GM23338 (cell line): ENCODE measurements around the gene GRWD1. TPM values are rescaled to one million over a fixed set of nuclear protein-coding genes. Genes with fewer than 3 reads are reported as not detected.

Source experiments
- ATAC-seq: fragments of 200-7000 bp; cut with Tn5 transposase; 3 replicates; pipeline ENCODE4 v1.9.1; 2020
- DNase-seq: peaks from one replicate; pipeline ENCODE4 v3.0.0-alpha.2; 2015; ENCODE audit warnings: low spot score
- H2AFZ ChIP-seq: fragments of 200-600 bp; sonication (generic); 2 replicates; pipeline ENCODE4 v1.8.0; 2016; ENCODE audit warnings: antibody characterized with exemption, mild to moderate bottlenecking, moderate library complexity
- H3F3A ChIP-seq: fragments of 200-600 bp; sonication (generic); replicated peaks from 2 replicates; pipeline ENCODE4 v1.8.0; 2017; ENCODE audit warnings: antibody characterized with exemption, mixed run types, low read depth
- H3K27ac ChIP-seq: fragments of 200-600 bp; sonication (generic); 2 replicates; pipeline ENCODE4 v1.6.1; 2016; ENCODE audit warnings: low read depth
- H3K27me3 ChIP-seq: fragments of 200-600 bp; sonication (generic); 2 replicates; pipeline ENCODE4 v1.8.0; 2016; ENCODE audit warnings: mild to moderate bottlenecking, mixed run types, moderate library complexity; ENCODE audit not compliant: insufficient read depth
- H3K36me3 ChIP-seq: fragments of 200-600 bp; sonication (generic); 2 replicates; pipeline ENCODE4 v1.8.0; 2016; ENCODE audit warnings: mild to moderate bottlenecking; ENCODE audit not compliant: insufficient read depth
- H3K4me1 ChIP-seq: fragments of 200-600 bp; sonication (generic); 2 replicates; pipeline ENCODE4 v1.8.0; 2016; ENCODE audit warnings: mild to moderate bottlenecking, moderate library complexity; ENCODE audit not compliant: insufficient read depth
- H3K4me2 ChIP-seq: fragments of 200-600 bp; sonication (generic); 2 replicates; pipeline ENCODE4 v1.7.1; 2017; ENCODE audit warnings: mixed run types
- H3K4me3 ChIP-seq: fragments of 200-600 bp; sonication (generic); 2 replicates; pipeline ENCODE4 v1.6.1; 2016; ENCODE audit warnings: mixed run types
- H3K79me2 ChIP-seq: fragments of 200-600 bp; sonication (generic); replicated peaks from 2 replicates; pipeline ENCODE4 v1.8.0; 2017; ENCODE audit warnings: mild to moderate bottlenecking; ENCODE audit not compliant: insufficient read depth
- H3K9me2 ChIP-seq: fragments of 200-600 bp; sonication (generic); 2 replicates; pipeline ENCODE4 v1.8.0; 2017; ENCODE audit not compliant: insufficient read depth
- H4K20me1 ChIP-seq: fragments of 200-600 bp; sonication (generic); replicated peaks from 2 replicates; pipeline ENCODE4 v1.8.0; 2017; ENCODE audit warnings: mild to moderate bottlenecking; ENCODE audit not compliant: insufficient read depth
- H3K27ac Mint-ChIP-seq: 2 replicates; pipeline ENCODE4 v1.8.0; 2020; ENCODE audit warnings: inconsistent platforms, mild to moderate bottlenecking, moderate library complexity, mixed read lengths
- H3K27me3 Mint-ChIP-seq: 3 replicates; pipeline ENCODE4 v1.8.0; 2022; ENCODE audit warnings: low read depth, mild to moderate bottlenecking, moderate library complexity, mixed read lengths, inconsistent platforms; ENCODE audit not compliant: insufficient read depth, poor library complexity
- H3K36me3 Mint-ChIP-seq: 3 replicates; pipeline ENCODE4 v1.8.0; 2021; ENCODE audit warnings: low read depth, mild to moderate bottlenecking, inconsistent platforms, moderate library complexity, mixed read lengths
- H3K4me1 Mint-ChIP-seq: 3 replicates; pipeline ENCODE4 v1.8.0; 2020; ENCODE audit warnings: mild to moderate bottlenecking, inconsistent platforms, mixed read lengths
- H3K4me3 Mint-ChIP-seq: 3 replicates; pipeline ENCODE4 v1.8.0; 2021; ENCODE audit warnings: moderate library complexity, mild to moderate bottlenecking, inconsistent platforms, mixed read lengths
- H3K9me3 Mint-ChIP-seq: 3 replicates; pipeline ENCODE4 v1.8.0; 2020; ENCODE audit warnings: moderate library complexity, mild to moderate bottlenecking, inconsistent platforms, mixed read lengths
- EZH2 ChIP-seq: fragments of 200-600 bp; sonication (generic); IDR thresholded peaks from one replicate; pipeline ENCODE4 v1.8.0; 2017; ENCODE audit warnings: antibody characterized with exemption, mild to moderate bottlenecking, low read depth; ENCODE audit not compliant: unreplicated experiment
- NANOG ChIP-seq: IDR thresholded peaks from 2 replicates; pipeline ENCODE4 v1.6.1; 2016; ENCODE audit warnings: antibody characterized with exemption, borderline replicate concordance
- POLR2AphosphoS5 ChIP-seq: IDR thresholded peaks from 2 replicates; pipeline ENCODE4 v1.6.1; 2016; ENCODE audit warnings: antibody characterized with exemption, low read depth
- STAT1 ChIP-seq: IDR thresholded peaks from one replicate; pipeline ENCODE4 v1.6.1; 2016; ENCODE audit warnings: antibody characterized with exemption; ENCODE audit not compliant: unreplicated experiment
- ZNF114 ChIP-seq: fragments of 250-450 bp; sonication (Bioruptor Pico); IDR thresholded peaks from 2 replicates; pipeline ENCODE4 v1.5.0; 2020; ENCODE audit warnings: mild to moderate bottlenecking, moderate library complexity
- ZNF331 ChIP-seq: fragments of 250-450 bp; sonication (Bioruptor Pico); IDR thresholded peaks from 2 replicates; pipeline ENCODE4 v1.5.0; 2020; ENCODE audit warnings: low read depth, mild to moderate bottlenecking, moderate library complexity
- polyA plus RNA-seq: library from polyadenylated mRNA; unstranded; fragments of >200 nt; fragmentation: Nextera tagmentation; extraction: Ambion mirVana; gene quantifications from 2 replicates; pipeline ENCODE4 v1.2.1, GENCODE V29; 2016
- total RNA-seq: library from RNA; depleted of rRNA; stranded (reverse); fragments of >200 nt; shearing (Covaris generic); gene quantifications from 2 replicates; pipeline ENCODE4 v1.2.3, GENCODE V29; 2014
- TF ChIP-seq, protein P1 (sequence below), 2 experiments: fragments of 200-600 bp in 1 of 2; sonication (generic) in 1 of 2; conservative IDR thresholded peaks; 2 replicates each; pipeline versions ENCODE4 v1.5.1 to v1.6.1; 2016 to 2017; ENCODE audit warnings: antibody characterized with exemption in 2 of 2, low read depth in 2 of 2, mild to moderate bottlenecking in 2 of 2, moderate library complexity in 1 of 2
- TF ChIP-seq, protein P2 (sequence below): IDR thresholded peaks from 2 replicates; pipeline ENCODE4 v1.6.1; 2016; ENCODE audit warnings: antibody characterized with exemption

Gene GRWD1
- total and polyA plus RNA-seq, 2 experiments from 2014 or later = 23.2 to 58.0 TPM

DNA sequence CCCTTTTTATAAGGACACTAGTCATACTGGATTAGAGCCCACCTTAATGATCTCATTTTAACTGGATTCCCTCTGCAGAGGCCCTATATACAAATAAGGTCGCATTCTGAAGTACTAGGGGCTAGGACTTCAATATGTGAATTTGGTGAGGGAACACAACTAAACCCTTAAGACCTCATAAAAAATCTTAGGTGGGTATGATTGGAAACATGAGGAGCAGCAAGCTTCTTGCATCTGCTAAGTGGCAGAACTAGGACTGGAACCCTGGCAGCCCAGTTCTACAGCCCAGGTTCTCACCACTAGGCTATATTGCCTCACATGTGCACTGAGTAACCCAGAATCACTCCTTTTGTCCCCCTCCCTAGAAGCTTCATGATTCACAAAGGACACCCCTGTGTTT is 17.1 kb upstream of the GRWD1 start:
- H3K27me3 Mint-ChIP-seq = peaks cover 3% of the 10 kb centered on the region
- Histone ChIP-seq H2AFZ (no peak overlapping the region), H3K9me2 (no peaks in the 10 kb centered on the region), H3F3A (0 out of 2 replicates have a peak, but pooled peaks cover 2% of the 10 kb centered on the region), H3K79me2 (no peaks in the 10 kb centered on the region), H3K27me3 (no peaks in the 10 kb centered on the region), H4K20me1 (no peaks in the 10 kb centered on the region), H3K4me2 (no peak overlapping the region), H3K36me3 (0 out of 2 replicates have a peak, but pooled peaks cover 3% of the 10 kb centered on the region), H3K4me1 (peaks cover 4% of the 10 kb centered on the region), H3K27ac (0 out of 2 replicates have a peak overlapping the region, but pooled peaks have one; percentile 45), H3K4me3 (no peak overlapping the region)
- H3K9me3 Mint-ChIP-seq = peaks cover 3% of the 10 kb centered on the region; the same call in 1 of the 3 replicates
- H3K36me3 Mint-ChIP-seq = peaks cover 22% of the 10 kb centered on the region
- H3K4me1 Mint-ChIP-seq = peaks cover 9% of the 10 kb centered on the region
- no peak overlapping the region for H3K27ac Mint-ChIP-seq
- no peak for DNase-seq
- no peak overlapping the region; the same call in 2 of the 3 replicates for H3K4me3 Mint-ChIP-seq
- no peak for ATAC-seq
- TF ChIP-seq POLR2AphosphoS5 = no peak
- TF ChIP-seq, protein P1, sequence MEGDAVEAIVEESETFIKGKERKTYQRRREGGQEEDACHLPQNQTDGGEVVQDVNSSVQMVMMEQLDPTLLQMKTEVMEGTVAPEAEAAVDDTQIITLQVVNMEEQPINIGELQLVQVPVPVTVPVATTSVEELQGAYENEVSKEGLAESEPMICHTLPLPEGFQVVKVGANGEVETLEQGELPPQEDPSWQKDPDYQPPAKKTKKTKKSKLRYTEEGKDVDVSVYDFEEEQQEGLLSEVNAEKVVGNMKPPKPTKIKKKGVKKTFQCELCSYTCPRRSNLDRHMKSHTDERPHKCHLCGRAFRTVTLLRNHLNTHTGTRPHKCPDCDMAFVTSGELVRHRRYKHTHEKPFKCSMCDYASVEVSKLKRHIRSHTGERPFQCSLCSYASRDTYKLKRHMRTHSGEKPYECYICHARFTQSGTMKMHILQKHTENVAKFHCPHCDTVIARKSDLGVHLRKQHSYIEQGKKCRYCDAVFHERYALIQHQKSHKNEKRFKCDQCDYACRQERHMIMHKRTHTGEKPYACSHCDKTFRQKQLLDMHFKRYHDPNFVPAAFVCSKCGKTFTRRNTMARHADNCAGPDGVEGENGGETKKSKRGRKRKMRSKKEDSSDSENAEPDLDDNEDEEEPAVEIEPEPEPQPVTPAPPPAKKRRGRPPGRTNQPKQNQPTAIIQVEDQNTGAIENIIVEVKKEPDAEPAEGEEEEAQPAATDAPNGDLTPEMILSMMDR (conservative IDR thresholded peaks at IDR 0.05; ENCODE audit: low read depth in 2 of 2) = no peak
- TF ChIP-seq EZH2 = no peak
- no peak for TF ChIP-seq NANOG

DNA sequence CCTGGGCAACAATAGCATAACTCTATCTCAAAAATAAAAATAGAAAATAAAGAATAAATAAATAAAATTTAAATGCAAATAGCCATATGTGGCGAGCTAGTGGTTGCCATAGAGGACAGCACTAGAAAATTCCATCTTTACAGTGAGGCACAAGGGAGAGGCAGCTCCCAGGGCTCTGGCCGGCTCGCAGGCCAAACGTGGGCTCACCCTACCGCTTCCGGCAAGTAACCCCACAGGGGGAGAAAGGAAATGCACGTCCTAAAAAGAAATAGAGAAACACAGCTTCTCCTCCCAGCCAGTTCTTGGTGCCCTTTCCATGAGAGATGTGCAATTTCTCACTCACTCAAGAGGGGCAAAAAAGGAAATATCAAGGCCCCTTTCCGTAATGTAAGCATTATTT is 12.4 kb upstream of the GRWD1 start:
- Mint-ChIP-seq H3K27me3 (peaks cover 8% of the 10 kb centered on the region), H3K4me1 (peaks cover 5% of the 10 kb centered on the region; the same call in 2 of the 3 replicates), H3K27ac (no peak overlapping the region), H3K4me3 (no peak overlapping the region), H3K36me3 (peaks cover 19% of the 10 kb centered on the region), H3K9me3 (peaks cover 3% of the 10 kb centered on the region; the same call in 1 of the 3 replicates)
- Histone ChIP-seq H3K9me2 (no peaks in the 10 kb centered on the region), H3K4me1 (no peaks in the 10 kb centered on the region), H3K4me2 (no peak overlapping the region), H3K79me2 (no peaks in the 10 kb centered on the region), H3F3A (0 out of 2 replicates have a peak, but pooled peaks cover 2% of the 10 kb centered on the region), H4K20me1 (no peaks in the 10 kb centered on the region), H2AFZ (no peak overlapping the region), H3K4me3 (no peak overlapping the region), H3K27me3 (no peaks in the 10 kb centered on the region), H3K27ac (no peak overlapping the region), H3K36me3 (peaks cover 3% of the 10 kb centered on the region; the same call in 1 of the 2 replicates)
- TF ChIP-seq POLR2AphosphoS5 = no peak
- TF ChIP-seq, protein P1 (conservative IDR thresholded peaks at IDR 0.05; ENCODE audit: low read depth in 2 of 2) = peak in 1 of 2 experiments; percentile 12; a peak in 1 of 4 replicates
- ATAC-seq (peak; percentile 76), DNase-seq (peak; percentile 48)

DNA sequence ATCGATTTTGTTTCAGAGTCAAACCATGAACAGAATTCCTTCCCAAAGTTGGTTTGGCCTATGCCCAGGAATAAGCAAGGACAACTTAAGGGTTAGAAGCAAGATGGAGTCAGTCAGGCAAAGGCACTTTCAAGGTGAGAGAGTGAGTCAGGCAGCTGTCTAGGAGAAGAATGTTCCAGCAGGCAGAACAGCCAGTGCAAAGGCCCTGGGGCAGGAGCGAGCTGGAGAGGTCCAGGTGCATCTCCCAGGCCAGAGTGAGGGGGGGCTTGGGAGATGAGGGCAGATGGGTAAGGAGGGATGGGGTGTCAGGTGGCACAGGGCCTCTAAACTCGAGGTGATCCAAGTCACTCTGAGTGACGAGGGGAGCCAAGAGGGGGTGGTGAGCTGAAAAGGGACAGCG is 9.2 kb upstream of the GRWD1 start:
- peaks cover 5% of the 10 kb centered on the region; the same call in 2 of the 3 replicates for H3K4me1 Mint-ChIP-seq
- DNase-seq (no peak), ATAC-seq (no peak)
- Histone ChIP-seq H4K20me1 (no peaks in the 10 kb centered on the region; the same call in 1 of the 2 replicates), H3K27ac (no peak overlapping the region), H3K27me3 (peaks cover 7% of the 10 kb centered on the region), H3K79me2 (no peaks in the 10 kb centered on the region), H3K9me2 (no peaks in the 10 kb centered on the region), H2AFZ (no peak overlapping the region), H3K4me1 (peaks cover 2% of the 10 kb centered on the region; the same call in 1 of the 2 replicates), H3K4me2 (no peak overlapping the region), H3K36me3 (no peaks in the 10 kb centered on the region; the same call in 1 of the 2 replicates), H3K4me3 (no peak overlapping the region), H3F3A (no peaks in the 10 kb centered on the region; the same call in 1 of the 2 replicates)
- H3K4me3 Mint-ChIP-seq = no peak overlapping the region
- peaks cover 16% of the 10 kb centered on the region for H3K27me3 Mint-ChIP-seq
- no peaks in the 10 kb centered on the region for H3K9me3 Mint-ChIP-seq
- no peak overlapping the region for H3K27ac Mint-ChIP-seq
- peaks cover 10% of the 10 kb centered on the region for H3K36me3 Mint-ChIP-seq
- TF ChIP-seq, protein P1 (conservative IDR thresholded peaks at IDR 0.05; ENCODE audit: low read depth in 2 of 2) = no peak
- TF ChIP-seq, protein P2, sequence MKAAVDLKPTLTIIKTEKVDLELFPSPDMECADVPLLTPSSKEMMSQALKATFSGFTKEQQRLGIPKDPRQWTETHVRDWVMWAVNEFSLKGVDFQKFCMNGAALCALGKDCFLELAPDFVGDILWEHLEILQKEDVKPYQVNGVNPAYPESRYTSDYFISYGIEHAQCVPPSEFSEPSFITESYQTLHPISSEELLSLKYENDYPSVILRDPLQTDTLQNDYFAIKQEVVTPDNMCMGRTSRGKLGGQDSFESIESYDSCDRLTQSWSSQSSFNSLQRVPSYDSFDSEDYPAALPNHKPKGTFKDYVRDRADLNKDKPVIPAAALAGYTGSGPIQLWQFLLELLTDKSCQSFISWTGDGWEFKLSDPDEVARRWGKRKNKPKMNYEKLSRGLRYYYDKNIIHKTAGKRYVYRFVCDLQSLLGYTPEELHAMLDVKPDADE = no peak
- TF ChIP-seq POLR2AphosphoS5 = no peak
- TF ChIP-seq ZNF114 (CRISPR knock-in tag) = no peak
- TF ChIP-seq ZNF331 (CRISPR knock-in tag) = no peak
- no peak for TF ChIP-seq STAT1
